Right kidney (tissue), 9 donors: Measurements from ENCODE around the gene TMEM245.

Experiments used
- DNase-seq: peaks from one replicate; pipeline ENCODE4 v3.0.0-alpha.2; 2016
- long read RNA-seq, 8 donors: transcript quantifications; one replicate each; lab custom pipeline, GENCODE V29; 2026

TMEM245 gene
- long read RNA-seq, donor 1, partial matches to known transcripts: 0 of 11 reads
- long read RNA-seq, donor 1, other reads (novel, unspliced or antisense): 8 of 11 reads
- long read RNA-seq, donor 2, partial matches to known transcripts: 0 of 1 reads
- long read RNA-seq, donor 2, other reads (novel, unspliced or antisense): 0 of 1 reads
- long read RNA-seq, donor 3, partial matches to known transcripts: 0 of 8 reads
- long read RNA-seq, donor 3, other reads (novel, unspliced or antisense): 7 of 8 reads
- long read RNA-seq, donor 4, partial matches to known transcripts: 14 of 28 reads
- long read RNA-seq, donor 4, other reads (novel, unspliced or antisense): 12 of 28 reads
- long read RNA-seq, donor 5, partial matches to known transcripts: 8 of 10 reads
- long read RNA-seq, donor 5, other reads (novel, unspliced or antisense): 0 of 10 reads
- long read RNA-seq, donor 6: 0 reads
- long read RNA-seq, donor 7, partial matches to known transcripts: 20 of 21 reads
- long read RNA-seq, donor 7, other reads (novel, unspliced or antisense): 0 of 21 reads
- long read RNA-seq, donor 8, partial matches to known transcripts: 25 of 34 reads
- long read RNA-seq, donor 8, other reads (novel, unspliced or antisense): 8 of 34 reads

- DNase-seq: peak; percentile 82
These were observed at the start of gene TMEM245 for GRCh38 chr9:109119439-109120203. Gene TMEM245 (minus strand): TSS chr9:109119947. CDS start chr9:109119913, 34 bp downstream.

GRCh38 chr9:109168170-109168569, 48.4 kb upstream of the TMEM245 start:
- DNase-seq: no peak

- no peak for DNase-seq
These were observed 48.0 kb upstream of the TMEM245 start for GRCh38 chr9:109167716-109168115.

DNA sequence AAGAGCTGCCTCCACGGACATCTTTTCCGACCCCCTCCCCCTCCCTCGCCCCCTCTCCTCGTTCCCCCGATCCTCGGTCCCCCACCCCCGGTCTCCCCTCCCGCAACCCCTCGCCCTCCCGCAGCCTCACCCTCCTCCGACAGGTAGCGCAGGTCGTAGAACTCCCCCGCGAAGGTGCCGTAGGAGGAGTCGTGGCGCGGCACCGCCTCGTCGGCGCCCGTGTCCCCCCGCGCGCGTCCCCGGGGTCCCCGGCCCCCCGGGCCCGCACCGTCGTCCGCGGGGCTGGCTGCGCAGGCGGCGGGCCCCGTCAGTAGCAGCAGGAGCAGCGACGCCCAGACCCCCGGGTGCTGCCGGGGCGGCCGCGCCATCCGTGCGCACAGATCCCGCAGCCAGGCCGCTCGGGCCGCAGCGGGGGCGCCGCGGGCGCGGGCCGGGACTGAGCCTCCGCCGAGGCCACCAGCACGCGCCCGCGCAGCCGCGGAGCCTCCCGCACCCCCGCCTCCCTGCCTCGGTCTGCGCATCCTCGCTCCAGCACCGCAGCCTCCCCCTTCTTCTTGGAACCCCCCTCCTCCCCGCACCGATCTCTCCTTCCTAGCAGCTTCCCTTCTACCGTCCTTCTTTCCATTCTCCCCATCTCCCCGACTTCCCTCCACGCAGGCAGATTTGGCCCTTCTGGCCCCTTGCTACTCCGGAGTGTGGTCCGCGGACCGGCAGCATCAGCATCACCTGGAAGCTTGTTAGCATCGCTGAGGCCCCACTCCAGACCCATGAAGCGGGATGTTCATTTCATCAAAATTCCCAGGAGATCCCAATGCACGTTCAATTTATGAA, 47.2 kb upstream of the TMEM245 start, which contains the start of gene FRRS1L:
FRRS1L (minus strand) TSS at position 479 of the 831 bp plus-strand sequence; CDS start at position 368, 111 bp downstream.
- peak; percentile 31 for DNase-seq

GRCh38 chr9:109166171-109166770, 46.5 kb upstream of the TMEM245 start:
- no peak for DNase-seq

- no peak for DNase-seq
These were observed 44.3 kb upstream of the TMEM245 start for GRCh38 chr9:109164042-109164441.

- DNase-seq: no peak
These were observed 43.4 kb upstream of the TMEM245 start for GRCh38 chr9:109163194-109163593.

DNA sequence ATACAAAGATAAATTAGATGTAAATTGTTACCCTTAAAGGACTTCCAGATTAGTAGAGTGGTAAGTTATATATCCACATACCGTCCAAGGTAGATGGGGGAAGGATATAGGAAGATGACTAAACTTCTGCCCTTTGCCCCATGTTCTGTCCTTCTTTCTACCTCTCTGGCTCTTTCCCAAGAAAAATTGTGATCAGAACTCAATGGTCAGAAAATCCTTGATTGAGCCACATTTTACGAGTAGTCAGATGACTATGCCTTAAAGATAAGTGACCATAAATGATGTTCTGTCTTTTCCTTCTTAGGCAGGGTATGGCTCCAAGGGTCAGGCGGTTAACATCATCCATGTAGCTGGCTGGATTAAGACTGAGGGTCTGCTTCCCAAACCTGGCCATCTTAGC, 42.9 kb upstream of the TMEM245 start:
- no peak for DNase-seq

DNA sequence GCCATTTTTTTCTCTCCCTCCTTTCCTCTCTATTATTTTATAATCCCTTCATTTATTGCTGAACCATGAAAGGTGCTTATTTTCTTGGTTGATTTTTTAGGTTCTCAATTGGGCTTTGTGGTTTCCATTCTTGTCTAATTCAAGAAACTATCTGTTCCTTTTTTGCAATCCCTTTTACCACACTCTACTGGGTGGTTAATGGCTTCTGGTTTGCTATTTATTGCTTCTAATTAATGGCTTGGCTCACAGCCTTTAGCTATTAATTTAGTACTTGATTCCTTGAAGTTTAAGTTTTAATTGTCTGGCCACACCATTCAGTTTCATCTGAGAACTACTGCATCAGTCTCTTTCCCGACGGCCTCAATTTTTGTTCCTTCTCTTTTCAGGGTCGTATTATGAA, 41.7 kb upstream of the TMEM245 start:
- DNase-seq: no peak

DNA sequence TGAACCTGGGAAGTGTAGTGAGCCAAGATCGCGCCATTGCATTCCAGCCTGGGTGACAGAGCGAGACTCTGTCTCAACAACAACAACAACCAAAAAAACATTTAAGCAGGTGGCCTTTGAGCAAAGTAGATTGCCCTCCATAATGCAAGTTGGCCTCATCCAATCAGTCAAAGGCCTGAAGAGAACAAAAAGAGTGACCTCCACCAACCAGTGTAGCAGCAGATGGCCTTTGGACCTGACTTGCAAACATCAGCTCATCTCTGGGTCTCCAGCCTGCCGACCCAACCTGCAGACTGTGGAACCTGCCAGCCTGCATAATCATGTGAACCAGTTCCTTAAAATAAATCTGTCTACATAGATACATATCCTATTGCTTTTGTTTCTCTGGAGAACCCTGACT, 39.8 kb upstream of the TMEM245 start:
- DNase-seq: no peak

- no peak for DNase-seq
These were observed 38.9 kb upstream of the TMEM245 start for GRCh38 chr9:109158651-109159050.

DNA sequence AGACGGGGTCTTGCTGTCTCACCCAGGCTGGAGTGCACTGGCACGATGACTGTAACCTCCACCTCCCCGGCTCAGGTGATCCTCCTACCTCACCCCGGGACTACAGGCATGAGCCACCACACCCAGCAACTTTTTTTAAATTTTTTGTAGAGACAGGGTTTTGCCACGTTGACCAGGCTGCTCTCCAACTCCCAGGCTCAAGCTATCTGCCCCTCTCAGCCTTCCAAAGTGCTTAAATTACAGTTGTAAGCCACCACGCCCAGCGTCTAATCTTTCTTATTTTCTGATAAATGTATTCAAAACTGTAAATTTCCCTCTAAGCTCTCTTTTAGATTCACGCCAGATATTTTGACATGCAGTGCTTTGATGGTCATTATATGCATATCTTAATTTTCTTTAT, 37.0 kb upstream of the TMEM245 start:
- no peak for DNase-seq

- DNase-seq: no peak
These were observed 31.3 kb upstream of the TMEM245 start for GRCh38 chr9:109150925-109151545.

DNA sequence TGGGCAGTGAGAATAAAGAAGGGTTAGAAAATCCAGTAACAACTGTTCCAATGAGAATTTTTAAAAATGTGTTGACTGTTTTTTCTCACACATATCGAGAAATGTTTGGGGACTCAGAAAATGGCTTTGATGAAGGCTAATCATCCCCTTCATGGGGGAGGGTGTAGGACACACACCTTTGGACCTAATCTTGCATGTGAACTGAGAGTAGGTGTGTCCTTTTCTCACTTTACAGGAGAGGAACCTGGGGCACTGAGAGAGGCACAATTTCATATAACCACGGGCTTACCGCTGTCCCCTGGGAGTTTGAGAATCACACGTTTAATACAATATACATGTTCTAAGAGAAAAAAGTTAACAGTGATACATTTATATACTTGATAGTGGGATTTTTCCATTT, 30.0 kb upstream of the TMEM245 start:
- no peak for DNase-seq

- no peak for DNase-seq
These were observed 29.3 kb upstream of the TMEM245 start for GRCh38 chr9:109149089-109149488.

DNA sequence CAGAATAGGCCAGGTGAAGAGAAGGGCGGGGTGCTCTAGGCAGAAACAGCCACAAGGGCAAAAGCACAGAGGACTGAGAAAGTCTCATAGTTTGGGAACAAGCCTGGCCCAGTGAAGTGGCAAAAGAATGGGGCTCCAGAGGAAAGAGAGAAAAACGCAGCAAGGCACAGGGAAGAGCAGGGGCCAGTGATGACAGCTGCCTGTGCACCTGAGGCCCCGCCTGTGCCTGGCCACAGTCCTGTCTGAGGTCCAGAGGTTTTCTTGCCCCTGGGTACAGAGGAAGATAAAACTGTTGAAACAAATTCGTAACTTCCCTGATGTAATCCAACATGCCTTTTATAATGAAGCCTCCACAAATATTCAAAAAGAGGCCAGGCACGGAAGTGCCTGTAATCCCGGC, 25.3 kb upstream of the TMEM245 start:
- DNase-seq: no peak

DNA sequence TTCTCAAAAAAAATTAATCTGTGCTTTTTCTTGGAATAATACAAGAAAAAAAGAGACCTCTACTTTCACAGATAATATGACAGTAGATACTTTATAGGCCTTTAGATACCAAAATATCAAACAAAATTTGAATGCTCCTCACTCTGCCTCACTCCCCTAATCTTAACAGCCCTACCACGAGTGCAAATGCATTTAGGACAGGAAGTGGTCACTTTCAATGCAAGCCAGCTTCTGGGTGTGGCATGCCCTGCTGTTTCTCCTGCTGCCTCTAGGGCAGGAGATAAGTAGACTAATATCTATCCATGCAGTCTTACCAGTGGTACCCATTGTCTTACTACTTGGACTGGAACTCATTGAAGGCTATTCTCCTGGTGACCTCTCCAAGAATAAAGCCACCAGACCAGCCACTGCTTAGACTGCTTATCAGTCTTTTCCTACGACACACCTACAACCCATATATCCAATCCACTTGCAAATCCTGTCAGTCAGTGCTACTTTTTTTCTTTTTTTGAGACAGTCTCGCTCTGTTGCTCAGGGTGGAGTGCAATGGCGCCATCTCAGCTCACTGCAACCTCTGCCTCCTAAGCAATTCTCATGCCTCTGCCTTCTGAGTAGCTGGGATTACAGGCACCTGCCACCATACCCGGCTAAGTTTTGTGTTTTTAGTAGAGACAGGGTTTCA, 24.3 kb upstream of the TMEM245 start:
- DNase-seq: no peak

GRCh38 chr9:109141375-109141774, 21.6 kb upstream of the TMEM245 start:
- no peak for DNase-seq

DNA sequence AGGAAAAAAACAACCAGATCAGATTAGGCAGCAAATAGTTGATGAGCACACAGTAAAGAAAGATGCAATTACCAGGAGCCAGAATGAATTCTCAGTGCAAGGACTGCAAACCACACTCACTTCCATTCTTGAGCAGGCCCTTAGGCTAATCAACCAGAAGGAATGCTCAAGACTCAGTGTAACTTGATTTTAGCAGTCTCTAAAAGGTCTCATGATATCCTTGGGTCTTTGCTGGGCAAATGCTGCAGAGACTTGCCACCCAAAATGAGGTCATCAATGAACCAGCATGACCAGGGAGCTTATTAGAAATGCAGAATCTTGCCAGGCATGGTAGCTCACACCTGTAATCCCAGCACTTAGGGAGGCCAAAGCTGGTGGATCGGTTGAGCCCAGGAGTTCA, 20.1 kb upstream of the TMEM245 start:
- no peak for DNase-seq

DNA sequence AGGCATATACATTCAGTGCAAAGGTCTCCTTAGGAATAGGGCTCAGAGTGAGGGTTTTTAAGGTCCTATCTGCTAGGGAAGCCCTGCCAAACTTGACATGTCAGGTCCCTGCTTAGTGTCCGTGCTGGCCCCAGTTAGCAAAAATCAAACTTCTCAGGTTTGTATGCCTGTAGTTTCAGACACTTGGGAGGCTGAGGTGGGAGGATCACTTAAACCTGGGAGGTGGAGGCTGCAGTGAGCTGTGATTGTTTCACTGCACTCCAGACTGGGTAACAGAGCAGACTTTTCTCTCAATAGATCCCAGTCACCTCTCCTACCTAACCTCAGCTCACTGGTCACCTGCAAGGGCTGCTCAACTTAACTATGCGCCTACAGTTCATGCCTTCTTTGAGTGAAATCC, 18.7 kb upstream of the TMEM245 start:
- no peak for DNase-seq

DNA sequence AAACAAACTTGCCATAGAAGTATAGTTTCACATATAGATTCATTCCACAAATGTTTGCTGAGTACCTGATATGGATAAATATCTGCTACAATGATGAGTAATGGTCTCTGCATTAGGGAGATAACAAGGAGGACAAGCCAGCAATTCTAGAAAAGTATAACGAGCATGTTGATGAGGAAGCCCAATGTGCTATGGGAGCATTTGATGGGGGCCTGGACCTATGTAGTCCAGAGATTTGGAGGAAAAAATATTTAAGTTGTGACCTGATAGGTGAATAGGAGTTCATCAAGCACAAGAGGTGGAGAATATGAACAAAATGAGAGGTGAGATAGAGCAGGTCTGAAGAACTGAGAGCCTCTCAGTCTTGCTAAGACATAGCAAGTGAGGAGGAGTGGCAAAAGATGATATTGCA, 14.4 kb upstream of the TMEM245 start:
- DNase-seq: no peak
